Mucosa of stomach (tissue), 1 donor: Measurements from ENCODE around the gene TLCD5.

Experiments
- H3K27me3 ChIP-seq: one replicate; pipeline ENCODE4 v1.7.0; 2013; ENCODE audit warnings: mild to moderate bottlenecking, low read length; ENCODE audit not compliant: control insufficient read depth, insufficient read depth
- H3K36me3 ChIP-seq: one replicate; pipeline ENCODE4 v1.7.0; 2013; ENCODE audit warnings: low read length; ENCODE audit not compliant: control insufficient read depth, insufficient read depth
- H3K4me1 ChIP-seq: one replicate; pipeline ENCODE4 v1.7.0; 2013; ENCODE audit warnings: mild to moderate bottlenecking, low read length; ENCODE audit not compliant: control insufficient read depth, insufficient read depth
- H3K4me3 ChIP-seq: one replicate; pipeline ENCODE4 v1.7.0; 2013; ENCODE audit warnings: low read length
- H3K9ac ChIP-seq: one replicate; pipeline ENCODE4 v1.7.0; 2013; ENCODE audit warnings: mild to moderate bottlenecking, low read length, moderate library complexity
- H3K9me3 ChIP-seq: one replicate; pipeline ENCODE4 v1.7.0; 2013; ENCODE audit warnings: mild to moderate bottlenecking, low read length, moderate library complexity; ENCODE audit not compliant: control insufficient read depth
- donor health status: Pancreatic carcinoma.

The TLCD5 gene

DNA sequence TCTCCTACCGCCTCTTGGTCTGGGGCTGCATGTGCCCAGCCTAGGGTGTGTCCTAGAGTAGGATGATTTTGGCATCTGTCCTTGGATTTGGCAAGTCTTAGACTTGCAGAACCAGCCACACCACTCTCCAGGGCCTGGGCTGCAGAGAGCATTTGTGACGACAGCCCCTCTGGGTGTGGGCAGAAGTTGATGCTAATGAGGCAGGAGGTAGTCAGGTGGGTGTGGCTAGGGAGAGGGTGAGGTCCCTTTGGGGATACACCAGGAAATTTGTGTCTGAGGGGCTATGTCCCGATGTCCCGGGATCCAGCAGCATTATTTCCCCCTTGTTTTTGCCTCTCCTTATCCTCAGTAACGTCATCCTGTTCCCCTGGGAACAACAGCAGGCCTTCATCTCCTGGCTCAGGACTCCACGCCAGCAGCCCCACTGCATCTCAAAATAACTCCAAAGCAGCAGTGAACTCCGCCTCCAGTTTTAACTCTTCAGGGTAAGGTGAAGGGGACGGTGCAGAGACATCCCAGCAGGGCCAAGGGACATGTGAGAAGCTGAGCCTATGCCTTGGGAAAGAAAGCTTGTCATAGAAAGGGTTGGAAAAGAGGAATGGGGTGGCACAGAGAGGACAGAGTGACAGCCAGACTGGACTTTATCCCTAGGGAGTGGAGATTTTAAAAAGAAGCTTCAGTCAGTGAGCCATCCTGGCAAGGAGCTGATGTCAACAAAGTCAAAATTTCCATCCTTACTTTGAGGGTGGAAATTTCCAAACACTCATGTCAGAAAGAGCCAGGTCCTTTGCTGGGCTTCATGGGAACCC lies 8.0 kb upstream of the TLCD5 start:
- peak overlapping the region; percentile 12 for H3K9ac ChIP-seq

DNA sequence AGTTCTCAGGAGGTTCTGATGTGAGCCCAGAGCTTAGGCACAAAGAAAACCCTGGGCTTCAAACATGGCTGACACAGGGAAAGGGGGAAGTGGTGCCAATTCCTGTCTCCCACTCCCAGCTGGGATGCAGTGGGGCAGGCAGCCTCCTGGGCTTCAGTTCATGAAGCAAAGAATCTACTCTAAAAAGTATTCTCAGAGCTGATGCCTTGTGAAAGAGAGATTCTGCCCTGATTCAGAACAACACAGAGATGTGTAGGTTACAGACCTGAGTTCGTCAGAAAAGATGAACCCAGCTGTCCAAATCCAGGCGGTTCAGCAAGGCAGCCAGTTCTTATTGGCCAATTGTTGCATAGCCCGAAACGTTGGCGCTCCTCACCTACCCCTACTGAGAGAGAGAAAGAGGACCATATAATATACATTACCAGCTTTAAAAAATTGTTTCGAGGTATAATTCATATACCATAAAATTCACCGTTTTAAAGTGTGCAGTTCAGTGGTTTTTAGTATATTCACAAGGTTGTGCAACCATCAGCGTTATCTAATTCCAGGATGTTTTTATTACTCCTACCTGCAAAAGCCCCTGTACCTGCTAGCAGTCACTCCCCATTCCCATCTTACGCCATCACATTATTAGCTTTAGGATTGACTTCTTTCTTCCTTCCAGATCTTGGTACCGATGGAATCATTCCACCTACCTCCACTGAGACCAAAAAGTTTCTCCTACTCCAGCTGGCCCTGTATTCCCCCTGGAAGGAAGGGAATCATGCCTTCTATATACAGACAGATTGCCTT lies 7.2 kb upstream of the TLCD5 start:
- Histone ChIP-seq H3K9ac (no peak overlapping the region), H3K27me3 (no peaks in the 10 kb centered on the region), H3K4me1 (peaks cover 24% of the 10 kb centered on the region), H3K4me3 (no peak overlapping the region), H3K9me3 (no peaks in the 10 kb centered on the region), H3K36me3 (no peaks in the 10 kb centered on the region)

More for the DNA sequence above, 8.0 kb upstream of the TLCD5 start:
- H3K4me3 ChIP-seq = no peak overlapping the region
- peaks cover 24% of the 10 kb centered on the region for H3K4me1 ChIP-seq
- no peaks in the 10 kb centered on the region for H3K36me3 ChIP-seq
- no peaks in the 10 kb centered on the region for H3K27me3 ChIP-seq
- H3K9me3 ChIP-seq = no peaks in the 10 kb centered on the region

DNA sequence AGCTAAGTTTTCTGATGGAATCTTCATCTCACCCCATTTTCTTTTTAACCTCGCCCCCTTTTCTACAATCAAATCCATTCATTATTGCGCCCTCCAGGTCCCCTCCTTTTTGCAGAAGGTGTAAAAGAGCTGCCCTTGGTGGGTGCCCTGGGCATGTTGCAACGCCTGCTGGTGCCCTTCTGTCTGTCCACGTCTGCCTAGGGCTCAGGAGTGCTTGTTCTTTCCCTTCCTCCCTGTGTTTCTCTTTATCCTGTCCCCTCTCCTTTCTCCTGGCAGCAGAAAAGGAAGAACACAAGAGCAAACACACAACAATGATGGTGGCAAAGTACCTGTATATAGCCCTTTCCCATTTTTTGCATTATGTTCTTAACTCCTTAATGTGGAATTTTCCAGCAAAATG lies 6.2 kb upstream of the TLCD5 start:
- Histone ChIP-seq H3K4me3 (no peak overlapping the region), H3K4me1 (peaks cover 24% of the 10 kb centered on the region), H3K9ac (no peak overlapping the region), H3K9me3 (no peaks in the 10 kb centered on the region), H3K36me3 (no peaks in the 10 kb centered on the region), H3K27me3 (no peaks in the 10 kb centered on the region)

DNA sequence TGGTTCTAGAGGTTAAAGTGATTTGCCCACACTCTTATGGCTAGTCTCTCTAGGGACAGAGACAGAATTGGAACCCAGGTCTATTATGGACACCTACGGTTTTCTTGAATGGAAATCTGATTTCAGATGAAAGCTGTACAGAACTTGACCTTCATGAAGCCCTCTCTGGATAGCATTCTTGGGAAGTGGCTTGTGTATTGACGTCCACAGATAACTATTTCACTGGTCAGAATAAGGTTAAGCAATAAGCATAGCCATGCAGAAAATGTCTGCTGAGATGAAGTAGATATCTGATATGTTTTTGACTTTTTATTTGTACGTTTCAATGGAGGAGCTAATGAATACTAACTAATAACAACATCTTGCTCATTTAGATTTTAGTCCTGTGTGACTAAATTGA lies 1.1 kb downstream of the TLCD5 start:
- Histone ChIP-seq H3K4me3 (no peak overlapping the region), H3K36me3 (no peaks in the 10 kb centered on the region), H3K4me1 (peaks cover 22% of the 10 kb centered on the region), H3K9ac (no peak overlapping the region), H3K27me3 (peaks cover 8% of the 10 kb centered on the region), H3K9me3 (no peaks in the 10 kb centered on the region)

DNA sequence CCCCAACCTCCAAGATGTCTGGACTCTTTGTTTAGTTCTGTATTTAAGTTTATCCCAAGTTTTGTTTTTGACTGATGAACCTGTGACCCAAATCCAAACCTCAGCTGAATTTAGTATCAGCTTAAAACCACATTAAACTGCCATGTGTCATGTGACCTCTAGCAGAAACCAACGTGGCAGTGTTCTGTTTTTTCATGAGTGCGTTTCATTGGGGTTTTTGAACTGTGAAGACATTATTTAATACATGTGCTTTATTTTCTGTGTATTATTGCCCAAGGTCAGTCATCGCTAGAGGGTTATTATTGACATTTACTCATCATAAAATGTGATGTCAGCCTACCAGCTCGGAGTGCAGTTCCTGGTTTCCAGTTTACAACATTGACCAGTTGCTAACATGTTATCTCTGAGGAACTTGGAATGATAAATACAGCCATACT lies 1.8 kb downstream of the TLCD5 start:
- no peaks in the 10 kb centered on the region for H3K9me3 ChIP-seq
- no peaks in the 10 kb centered on the region for H3K36me3 ChIP-seq
- H3K27me3 ChIP-seq = peaks cover 8% of the 10 kb centered on the region
- no peak overlapping the region for H3K9ac ChIP-seq
- H3K4me1 ChIP-seq = peaks cover 25% of the 10 kb centered on the region
- H3K4me3 ChIP-seq = no peak overlapping the region

DNA sequence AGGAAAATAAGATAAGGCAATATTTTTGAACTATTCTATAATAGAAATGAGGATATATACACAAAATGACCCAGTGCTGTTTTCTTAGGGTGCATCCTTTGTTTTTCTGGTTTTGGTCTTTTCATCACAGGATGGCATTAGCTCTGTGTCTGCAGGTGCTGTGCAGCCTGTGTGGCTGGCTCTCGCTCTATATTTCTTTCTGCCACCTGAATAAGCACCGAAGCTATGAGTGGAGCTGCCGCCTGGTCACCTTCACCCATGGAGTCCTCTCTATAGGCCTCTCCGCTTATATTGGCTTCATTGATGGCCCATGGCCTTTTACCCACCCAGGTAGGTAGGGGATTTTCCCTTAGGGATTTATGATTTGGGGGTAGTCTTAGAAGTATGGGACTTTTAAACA lies 2.2 kb downstream of the TLCD5 start:
- Histone ChIP-seq H3K4me1 (peaks cover 25% of the 10 kb centered on the region), H3K27me3 (peaks cover 8% of the 10 kb centered on the region), H3K9ac (no peak overlapping the region), H3K9me3 (no peaks in the 10 kb centered on the region), H3K36me3 (no peaks in the 10 kb centered on the region), H3K4me3 (no peak overlapping the region)

DNA sequence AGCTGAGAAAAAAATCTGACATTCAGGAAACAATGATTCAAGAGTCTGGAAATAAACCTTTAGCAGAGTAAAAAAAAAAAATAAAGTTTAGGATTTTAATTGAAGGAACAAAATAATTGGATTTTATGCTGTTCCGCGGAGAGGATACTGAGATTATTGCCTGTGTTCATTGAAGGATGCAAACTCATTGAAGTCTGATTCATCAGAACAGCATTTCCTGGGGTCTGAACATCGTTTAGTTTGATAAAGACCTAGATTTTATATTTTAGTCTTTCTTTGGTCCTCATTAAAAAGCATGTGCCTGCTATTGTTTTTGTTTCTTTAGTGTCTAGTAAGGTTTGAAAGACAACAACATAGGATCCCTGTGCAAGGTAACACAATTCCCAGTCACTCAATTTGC lies 4.5 kb downstream of the TLCD5 start:
- H3K9ac ChIP-seq = no peak overlapping the region
- peaks cover 25% of the 10 kb centered on the region for H3K4me1 ChIP-seq
- peaks cover 8% of the 10 kb centered on the region for H3K27me3 ChIP-seq

DNA sequence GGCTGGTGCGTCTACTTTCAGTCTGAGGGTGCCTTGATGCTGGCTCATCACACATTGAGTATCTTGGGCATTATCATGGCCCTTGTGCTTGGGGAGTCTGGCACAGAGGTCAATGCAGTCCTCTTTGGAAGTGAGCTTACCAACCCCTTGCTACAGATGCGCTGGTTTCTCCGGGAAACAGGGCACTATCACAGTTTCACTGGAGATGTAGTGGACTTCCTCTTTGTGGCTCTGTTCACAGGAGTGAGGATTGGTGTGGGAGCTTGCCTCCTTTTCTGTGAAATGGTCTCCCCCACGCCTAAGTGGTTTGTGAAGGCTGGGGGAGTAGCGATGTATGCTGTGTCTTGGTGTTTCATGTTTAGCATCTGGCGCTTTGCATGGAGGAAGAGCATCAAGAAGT lies 4.9 kb downstream of the TLCD5 start:
- Histone ChIP-seq H3K4me1 (peaks cover 21% of the 10 kb centered on the region), H3K9me3 (no peaks in the 10 kb centered on the region), H3K27me3 (peaks cover 3% of the 10 kb centered on the region), H3K4me3 (no peak overlapping the region), H3K36me3 (no peaks in the 10 kb centered on the region), H3K9ac (no peak overlapping the region)

More for the DNA sequence above, 4.5 kb downstream of the TLCD5 start:
- Histone ChIP-seq H3K9me3 (no peaks in the 10 kb centered on the region), H3K36me3 (no peaks in the 10 kb centered on the region), H3K4me3 (no peak overlapping the region)

DNA sequence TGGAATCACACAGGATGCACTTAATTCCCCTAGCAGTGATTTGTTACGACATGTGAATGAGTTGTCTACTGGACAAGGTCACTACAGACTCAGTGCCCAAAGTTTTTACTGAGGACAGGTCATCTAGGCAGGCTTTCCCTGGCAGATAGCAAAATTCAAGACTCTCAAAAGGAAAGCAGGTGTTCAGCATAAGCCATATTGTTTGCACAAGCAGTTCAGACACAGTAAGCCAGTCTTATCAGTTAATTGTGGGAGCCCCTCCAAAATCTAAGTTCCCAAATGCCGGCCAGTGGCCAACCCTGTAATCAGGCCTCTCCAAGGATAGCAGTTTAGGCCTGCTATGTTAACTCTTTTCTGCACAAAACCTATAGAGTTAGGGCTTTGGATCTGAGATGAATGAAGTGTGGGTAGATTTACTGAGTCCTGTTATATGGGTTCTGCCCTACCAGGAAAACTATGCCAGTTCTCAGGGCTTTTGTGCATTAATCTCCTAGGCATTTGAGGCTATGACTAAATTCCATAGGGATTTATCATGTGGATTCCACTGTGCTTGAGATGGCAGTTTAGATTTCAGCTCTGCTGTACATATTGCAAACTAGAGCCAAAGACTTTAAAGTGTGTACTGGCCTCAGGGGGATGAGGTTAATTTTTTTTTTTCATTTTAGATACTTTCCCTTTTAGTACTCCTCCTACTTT lies 6.3 kb downstream of the TLCD5 start:
- no peaks in the 10 kb centered on the region for H3K9me3 ChIP-seq
- H3K9ac ChIP-seq = no peak overlapping the region
- no peaks in the 10 kb centered on the region for H3K27me3 ChIP-seq
- peaks cover 15% of the 10 kb centered on the region for H3K4me1 ChIP-seq
- H3K4me3 ChIP-seq = no peak overlapping the region
- H3K36me3 ChIP-seq = no peaks in the 10 kb centered on the region

DNA sequence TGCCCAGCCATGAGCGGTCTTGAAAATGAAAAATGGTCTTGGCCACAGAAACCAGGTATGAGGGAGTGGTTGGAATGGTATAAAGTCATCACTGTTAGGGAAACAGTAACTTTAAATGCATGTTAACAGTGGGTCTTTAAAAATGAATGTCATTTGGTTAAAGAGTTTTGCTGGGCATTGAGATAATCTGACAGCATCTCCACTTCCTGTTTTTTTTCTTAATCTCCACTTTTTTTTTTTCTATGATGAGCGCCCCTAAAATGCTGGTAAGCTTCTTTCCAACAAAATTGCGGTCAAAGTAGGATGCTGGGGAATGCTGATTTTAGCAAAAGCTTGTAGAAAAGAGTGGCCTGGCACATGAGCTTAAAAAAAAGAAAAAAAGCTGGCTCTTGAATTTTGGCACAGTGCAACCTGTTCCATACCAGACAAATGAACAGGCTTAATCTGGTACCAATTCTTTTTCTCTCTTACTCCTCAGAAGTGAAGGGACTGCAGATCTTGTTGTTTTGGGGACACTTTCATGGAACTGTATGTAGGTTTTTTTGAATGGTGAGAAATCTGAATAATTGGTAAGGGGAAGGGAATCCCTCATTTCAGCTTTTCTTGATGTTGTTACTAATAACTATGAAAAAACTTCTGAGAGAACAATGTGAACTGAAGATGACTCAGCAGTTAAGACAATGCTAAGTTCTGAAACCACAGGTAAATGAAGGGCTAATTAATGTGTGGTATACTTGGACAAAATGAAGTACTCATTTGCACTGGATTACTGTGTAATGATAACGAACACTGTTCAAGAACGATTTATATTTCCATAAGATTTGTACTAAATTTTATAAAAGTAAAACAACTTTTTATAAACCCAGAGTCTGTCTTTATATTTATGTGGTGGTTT lies 8.0 kb downstream of the TLCD5 start:
- no peaks in the 10 kb centered on the region for H3K36me3 ChIP-seq
- H3K9ac ChIP-seq = no peak overlapping the region
- no peak overlapping the region for H3K4me3 ChIP-seq
- no peaks in the 10 kb centered on the region for H3K9me3 ChIP-seq
- no peaks in the 10 kb centered on the region for H3K27me3 ChIP-seq
- H3K4me1 ChIP-seq = peaks cover 8% of the 10 kb centered on the region

DNA sequence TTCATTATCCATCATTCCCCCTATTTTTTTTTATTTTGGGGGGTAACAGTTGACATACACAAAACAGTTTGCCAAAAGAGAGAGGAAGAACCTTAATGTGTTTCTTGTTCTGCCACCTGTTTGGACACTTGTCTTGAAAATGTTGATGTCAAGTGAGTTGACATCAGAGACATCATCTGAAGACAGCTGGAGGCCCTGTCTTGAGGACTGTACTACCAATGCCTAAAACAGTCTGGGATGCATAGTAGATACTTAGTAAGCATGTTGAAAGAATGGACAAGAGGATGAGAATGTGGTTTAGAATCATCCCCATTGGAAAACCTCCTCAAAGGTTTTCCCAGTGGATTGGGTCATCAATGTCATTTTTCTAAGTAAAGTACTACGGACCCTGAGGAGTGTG lies 8.7 kb downstream of the TLCD5 start:
- Histone ChIP-seq H3K27me3 (no peaks in the 10 kb centered on the region), H3K4me3 (no peak overlapping the region), H3K9me3 (no peaks in the 10 kb centered on the region), H3K36me3 (no peaks in the 10 kb centered on the region), H3K4me1 (peaks cover 9% of the 10 kb centered on the region), H3K9ac (no peak overlapping the region)
